Cardiac fibroblast (primary cell): Measurements from ENCODE around the gene CLK2.
"Not testable (repeated sequence)": the region's sequence is repeated elsewhere in the genome, so short reads cannot be mapped to it uniquely, and the experiment has no call there.

Source experiments
- DNase-seq, 2 donors: peaks; one replicate each; pipeline versions ENCODE4 v3.0.0 to v3.0.0-alpha.2; 2010; ENCODE audit warnings: low read depth in 2 of 2
- H3K4me3 ChIP-seq, 2 donors: replicated peaks in 1 of 2; 1 replicate in 1 of 2; 2 replicates in 1 of 2; pipeline ENCODE4 v1.5.1; 2011; ENCODE audit warnings: low read depth in 2 of 2, low read length in 2 of 2, mild to moderate bottlenecking in 2 of 2, moderate library complexity in 1 of 2
- CTCF ChIP-seq: IDR thresholded peaks from one replicate; pipeline ENCODE4 v1.5.1; 2011; ENCODE audit warnings: low read depth, mild to moderate bottlenecking, low read length, inconsistent platforms

Gene CLK2

GRCh38 chr1:155250633-155251449 is 22.5 kb downstream of the CLK2 start:
- peak; percentile 93 to 94 for DNase-seq
- H3K4me3 ChIP-seq: peak overlapping the region in 1 of 2 donors; percentile 10
- TF ChIP-seq CTCF: peak; percentile 98

GRCh38 chr1:155250246-155250632 is 23.1 kb downstream of the CLK2 start:
- H3K4me3 ChIP-seq: no peak overlapping the region
- no peak for TF ChIP-seq CTCF
- no peak for DNase-seq

GRCh38 chr1:155247667-155248553 is 25.4 kb downstream of the CLK2 start:
- DNase-seq: no peak

GRCh38 chr1:155246796-155247195 is 26.5 kb downstream of the CLK2 start:
- not testable (repeated sequence) for H3K4me3 ChIP-seq, DNase-seq

More at GRCh38 chr1:155247667-155248553, 25.4 kb downstream of the CLK2 start:
- H3K4me3 ChIP-seq: no peak overlapping the region
- TF ChIP-seq CTCF: no peak

GRCh38 chr1:155245163-155245524 is 28.2 kb downstream of the CLK2 start:
- no peak for TF ChIP-seq CTCF
- DNase-seq: no peak
- peak overlapping the region; percentile 32 to 71 for H3K4me3 ChIP-seq

- TF ChIP-seq CTCF: peak; percentile 18
- DNase-seq: peak; percentile 100
- H3K4me3 ChIP-seq: peak overlapping the region; percentile 65 to 71
Measured at GRCh38 chr1:155244368-155245162, 28.7 kb downstream of the CLK2 start.
